Cardiac muscle cell (in vitro differentiated cells and primary cell): ENCODE data around the gene FAF2. TPM values are rescaled to one million over a fixed set of nuclear protein-coding genes. Genes with fewer than 3 reads are reported as not detected.

Experiments
- DNase-seq, 2 donors: peaks; one replicate each; pipeline versions ENCODE4 v3.0.0 to v3.0.0-alpha.2; 2010 to 2017; ENCODE audit warnings: low read depth in 1 of 2, low spot score in 1 of 2
- H3K27ac ChIP-seq: fragments of 200-600 bp; sonication (generic); 2 replicates; pipeline ENCODE4 v1.5.1; 2016
- H3K27me3 ChIP-seq: fragments of 200-600 bp; sonication (generic); 2 replicates; pipeline ENCODE4 v1.6.0; 2016; ENCODE audit warnings: control low read depth
- H3K36me3 ChIP-seq: fragments of 200-600 bp; sonication (generic); 2 replicates; pipeline ENCODE4 v1.5.1; 2016; ENCODE audit warnings: control low read depth
- H3K4me1 ChIP-seq: fragments of 200-600 bp; sonication (generic); 2 replicates; pipeline ENCODE4 v1.8.1; 2017; ENCODE audit warnings: low read depth, mild to moderate bottlenecking, mixed run types
- H3K4me3 ChIP-seq: fragments of 200-600 bp; sonication (generic); 2 replicates; pipeline ENCODE4 v1.5.1; 2016; ENCODE audit warnings: mild to moderate bottlenecking
- H3K9me3 ChIP-seq: fragments of 200-600 bp; sonication (generic); 2 replicates; pipeline ENCODE4 v1.5.1; 2017; ENCODE audit warnings: low read depth, mild to moderate bottlenecking, control low read depth
- polyA plus RNA-seq: library from polyadenylated mRNA; unstranded; fragments of >200 nt; fragmentation: Nextera tagmentation; extraction: Ambion mirVana; gene quantifications from 2 replicates; pipeline ENCODE4 v1.2.1, GENCODE V29; 2016
- total RNA-seq: library from RNA; depleted of rRNA; stranded (reverse); fragments of >200 nt; gene quantifications from 2 replicates; pipeline ENCODE4 v1.2.3, GENCODE V29; 2016
- TF ChIP-seq, protein P1 (sequence below): IDR thresholded peaks from 2 replicates; pipeline ENCODE4 v1.5.1; 2012; ENCODE audit warnings: low read depth, mild to moderate bottlenecking, low read length

Gene FAF2
- total and polyA plus RNA-seq, 2 experiments from 2014 or later, result 26.1 to 29.0 TPM

GRCh38 chr5:176527246-176528222, 79.3 kb downstream of the FAF2 start:
- Histone ChIP-seq H3K4me1 (no peaks in the 10 kb centered on the region), H3K9me3 (no peaks in the 10 kb centered on the region), H3K27me3 (no peaks in the 10 kb centered on the region), H3K36me3 (peaks cover 31% of the 10 kb centered on the region), H3K27ac (peak overlapping the region; percentile 41), H3K4me3 (no peak overlapping the region)
- DNase-seq, result no peak
- TF ChIP-seq, protein P1, sequence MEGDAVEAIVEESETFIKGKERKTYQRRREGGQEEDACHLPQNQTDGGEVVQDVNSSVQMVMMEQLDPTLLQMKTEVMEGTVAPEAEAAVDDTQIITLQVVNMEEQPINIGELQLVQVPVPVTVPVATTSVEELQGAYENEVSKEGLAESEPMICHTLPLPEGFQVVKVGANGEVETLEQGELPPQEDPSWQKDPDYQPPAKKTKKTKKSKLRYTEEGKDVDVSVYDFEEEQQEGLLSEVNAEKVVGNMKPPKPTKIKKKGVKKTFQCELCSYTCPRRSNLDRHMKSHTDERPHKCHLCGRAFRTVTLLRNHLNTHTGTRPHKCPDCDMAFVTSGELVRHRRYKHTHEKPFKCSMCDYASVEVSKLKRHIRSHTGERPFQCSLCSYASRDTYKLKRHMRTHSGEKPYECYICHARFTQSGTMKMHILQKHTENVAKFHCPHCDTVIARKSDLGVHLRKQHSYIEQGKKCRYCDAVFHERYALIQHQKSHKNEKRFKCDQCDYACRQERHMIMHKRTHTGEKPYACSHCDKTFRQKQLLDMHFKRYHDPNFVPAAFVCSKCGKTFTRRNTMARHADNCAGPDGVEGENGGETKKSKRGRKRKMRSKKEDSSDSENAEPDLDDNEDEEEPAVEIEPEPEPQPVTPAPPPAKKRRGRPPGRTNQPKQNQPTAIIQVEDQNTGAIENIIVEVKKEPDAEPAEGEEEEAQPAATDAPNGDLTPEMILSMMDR, result no peak

GRCh38 chr5:176528301-176528700, 80.1 kb downstream of the FAF2 start:
- Histone ChIP-seq H3K27me3 (no peaks in the 10 kb centered on the region), H3K4me1 (peaks cover 2% of the 10 kb centered on the region), H3K36me3 (peaks cover 31% of the 10 kb centered on the region), H3K27ac (no peak overlapping the region), H3K4me3 (no peak overlapping the region), H3K9me3 (no peaks in the 10 kb centered on the region)
- TF ChIP-seq, protein P1, result no peak
- no peak for DNase-seq

DNA sequence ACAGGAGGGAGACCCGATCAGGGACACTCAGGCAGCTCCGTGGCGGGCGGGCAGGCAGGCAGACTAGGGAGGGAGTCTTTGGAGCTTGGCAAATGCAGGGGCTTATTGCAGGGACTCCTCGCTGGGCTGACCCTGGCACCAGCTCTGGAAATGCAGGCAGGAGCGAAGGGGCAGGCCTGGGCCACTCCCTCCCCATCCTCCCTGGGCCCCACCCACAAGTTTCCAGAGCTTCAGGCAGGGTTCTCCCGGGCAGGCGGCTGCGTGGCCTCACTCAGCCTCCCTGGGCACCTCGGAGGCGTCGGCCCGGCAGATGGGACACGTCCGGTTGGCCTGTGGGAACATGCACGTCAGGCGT, 80.6 kb downstream of the FAF2 start:
- H3K9me3 ChIP-seq, result no peaks in the 10 kb centered on the region
- no peaks in the 10 kb centered on the region for H3K27me3 ChIP-seq
- no peak for DNase-seq
- H3K4me3 ChIP-seq, result no peak overlapping the region
- H3K36me3 ChIP-seq, result peaks cover 31% of the 10 kb centered on the region
- H3K27ac ChIP-seq, result peak overlapping the region; percentile 13
- TF ChIP-seq, protein P1, result no peak
- H3K4me1 ChIP-seq, result peaks cover 7% of the 10 kb centered on the region

- TF ChIP-seq, protein P1, result no peak
- no peaks in the 10 kb centered on the region for H3K27me3 ChIP-seq
- peaks cover 12% of the 10 kb centered on the region for H3K4me1 ChIP-seq
Measured at GRCh38 chr5:176529116-176529740, 81.0 kb downstream of the FAF2 start.

DNA sequence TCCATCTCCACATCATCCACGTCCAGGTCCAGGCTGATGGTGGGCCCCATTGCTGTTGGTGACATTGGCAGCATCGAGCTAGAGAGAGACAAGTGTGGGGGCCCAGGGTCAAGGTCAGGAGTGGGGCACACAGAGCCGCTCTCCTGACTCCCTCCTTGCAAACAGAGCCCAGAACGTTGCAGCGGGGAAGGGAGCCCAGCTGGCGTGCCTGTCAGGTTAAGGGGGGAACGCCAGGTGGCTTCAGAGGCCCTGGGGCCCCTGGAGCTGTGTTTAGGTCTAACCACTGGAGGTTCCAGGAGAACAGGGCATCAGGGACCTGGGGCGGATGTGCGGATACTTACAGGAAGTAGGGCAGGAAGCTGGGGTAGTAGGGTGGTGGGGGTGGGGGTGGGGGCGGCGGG, 81.6 kb downstream of the FAF2 start:
- Histone ChIP-seq H3K27me3 (no peaks in the 10 kb centered on the region), H3K9me3 (no peaks in the 10 kb centered on the region), H3K4me1 (peaks cover 16% of the 10 kb centered on the region), H3K4me3 (no peak overlapping the region), H3K27ac (no peak overlapping the region), H3K36me3 (peaks cover 31% of the 10 kb centered on the region)
- no peak for DNase-seq
- TF ChIP-seq, protein P1, result no peak

More at GRCh38 chr5:176529116-176529740, 81.0 kb downstream of the FAF2 start:
- H3K36me3 ChIP-seq, result peaks cover 31% of the 10 kb centered on the region
- no peaks in the 10 kb centered on the region for H3K9me3 ChIP-seq
- no peak overlapping the region for H3K4me3 ChIP-seq
- peak overlapping the region; percentile 13 for H3K27ac ChIP-seq
- DNase-seq, result no peak
